Activated naive CD4-positive, alpha-beta T cell treated with anti-CD3 and anti-CD28 coated beads, Interleukin-2, amount 50 U/mL, for 24 hours (primary cell): ENCODE measurements around the gene DOCK2.
"Not testable (repeated sequence)": the region's sequence is repeated elsewhere in the genome, so short reads cannot be mapped to it uniquely, and the experiment has no call there.

Source experiments
- H3K27ac Mint-ChIP-seq: one replicate; pipeline ENCODE4 v1.8.0; 2021; ENCODE audit warnings: mild to moderate bottlenecking, mixed read lengths
- H3K27me3 Mint-ChIP-seq: one replicate; pipeline ENCODE4 v1.8.0; 2021; ENCODE audit warnings: mixed read lengths
- H3K36me3 Mint-ChIP-seq: one replicate; pipeline ENCODE4 v1.8.0; 2021; ENCODE audit warnings: mixed read lengths
- H3K4me1 Mint-ChIP-seq: one replicate; pipeline ENCODE4 v1.8.0; 2021; ENCODE audit warnings: mixed read lengths
- H3K4me3 Mint-ChIP-seq: one replicate; pipeline ENCODE4 v1.8.0; 2021; ENCODE audit warnings: mild to moderate bottlenecking, mixed read lengths
- H3K9me3 Mint-ChIP-seq: one replicate; pipeline ENCODE4 v1.8.0; 2021; ENCODE audit warnings: mixed read lengths

The DOCK2 gene

DNA sequence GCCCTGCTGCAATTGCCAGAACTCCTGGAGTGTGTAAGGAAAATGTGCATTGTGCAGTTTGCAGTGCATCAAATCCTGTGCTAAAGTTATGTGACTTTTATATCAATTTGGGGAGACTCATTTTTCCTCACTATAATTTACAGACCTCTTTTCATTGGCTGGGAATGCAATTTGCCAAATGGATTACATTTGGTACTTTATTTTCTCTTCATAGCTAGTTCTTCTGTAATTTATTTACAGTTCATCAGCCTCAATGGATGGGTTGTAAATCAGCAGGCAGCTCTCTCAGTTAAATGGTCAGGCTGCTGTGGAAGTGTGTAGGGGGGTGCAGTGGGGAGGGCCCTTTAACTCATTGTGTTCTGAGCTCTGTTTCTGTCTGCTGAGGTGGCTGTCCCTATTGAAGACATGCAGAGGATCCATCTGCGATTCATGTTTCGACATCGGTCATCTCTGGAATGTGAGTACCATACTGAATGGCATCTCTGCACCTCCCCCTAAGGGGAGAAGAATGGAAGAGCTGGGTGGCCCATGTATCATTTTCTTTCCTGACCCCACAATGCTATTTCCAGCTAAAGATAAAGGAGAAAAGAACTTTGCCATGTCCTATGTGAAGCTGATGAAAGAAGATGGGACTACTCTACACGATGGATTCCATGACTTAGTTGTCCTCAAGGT, 74.6 kb downstream of the DOCK2 start:
- no peak overlapping the region for H3K27ac Mint-ChIP-seq
- no peaks in the 10 kb centered on the region for H3K9me3 Mint-ChIP-seq
- H3K4me1 Mint-ChIP-seq, result no peaks in the 10 kb centered on the region
- H3K27me3 Mint-ChIP-seq, result no peaks in the 10 kb centered on the region
- no peak overlapping the region for H3K4me3 Mint-ChIP-seq
- H3K36me3 Mint-ChIP-seq, result peaks cover 46% of the 10 kb centered on the region

GRCh38 chr5:169712428-169712827, 75.4 kb downstream of the DOCK2 start:
- no peaks in the 10 kb centered on the region for H3K4me1 Mint-ChIP-seq
- H3K4me3 Mint-ChIP-seq, result no peak overlapping the region
- peaks cover 47% of the 10 kb centered on the region for H3K36me3 Mint-ChIP-seq
- H3K9me3 Mint-ChIP-seq, result no peaks in the 10 kb centered on the region
- no peak overlapping the region for H3K27ac Mint-ChIP-seq
- no peaks in the 10 kb centered on the region for H3K27me3 Mint-ChIP-seq

DNA sequence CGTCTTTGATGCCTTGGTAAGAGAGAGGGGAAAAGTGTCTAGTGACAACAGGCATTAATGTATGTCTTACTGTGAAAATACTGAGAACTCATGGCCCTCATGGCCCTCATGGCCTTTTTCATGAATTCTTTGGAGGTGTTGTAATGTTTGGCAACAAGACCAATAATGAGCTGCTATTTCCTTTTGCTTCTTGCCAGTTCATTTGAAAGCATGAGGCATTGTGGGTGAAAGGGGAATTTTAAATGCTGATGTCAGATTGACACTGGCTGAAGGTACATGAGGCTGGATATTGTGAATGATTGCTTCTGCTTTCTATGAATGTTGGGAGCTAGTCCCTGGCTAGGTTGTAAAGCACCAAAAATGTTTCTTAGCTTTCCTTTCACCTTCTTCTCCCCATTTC, 79.2 kb downstream of the DOCK2 start:
- Mint-ChIP-seq H3K4me3 (no peak overlapping the region), H3K27ac (no peak overlapping the region), H3K36me3 (peaks cover 66% of the 10 kb centered on the region), H3K27me3 (no peaks in the 10 kb centered on the region), H3K9me3 (no peaks in the 10 kb centered on the region), H3K4me1 (no peaks in the 10 kb centered on the region)

- Mint-ChIP-seq H3K4me1 (no peaks in the 10 kb centered on the region), H3K4me3 (no peak overlapping the region), H3K36me3 (peaks cover 66% of the 10 kb centered on the region), H3K27ac (no peak overlapping the region), H3K9me3 (no peaks in the 10 kb centered on the region), H3K27me3 (no peaks in the 10 kb centered on the region)
Observed at GRCh38 chr5:169717288-169717687, 80.2 kb downstream of the DOCK2 start.

GRCh38 chr5:169719360-169720314, 82.6 kb downstream of the DOCK2 start:
- H3K4me1 Mint-ChIP-seq, result no peaks in the 10 kb centered on the region
- H3K27ac Mint-ChIP-seq, result no peak overlapping the region
- no peaks in the 10 kb centered on the region for H3K27me3 Mint-ChIP-seq
- no peaks in the 10 kb centered on the region for H3K9me3 Mint-ChIP-seq
- peaks cover 63% of the 10 kb centered on the region for H3K36me3 Mint-ChIP-seq
- no peak overlapping the region for H3K4me3 Mint-ChIP-seq

- peaks cover 60% of the 10 kb centered on the region for H3K36me3 Mint-ChIP-seq
- H3K9me3 Mint-ChIP-seq, result no peaks in the 10 kb centered on the region
- H3K27me3 Mint-ChIP-seq, result no peaks in the 10 kb centered on the region
- H3K27ac Mint-ChIP-seq, result no peak overlapping the region
- no peak overlapping the region for H3K4me3 Mint-ChIP-seq
- no peaks in the 10 kb centered on the region for H3K4me1 Mint-ChIP-seq
Observed at GRCh38 chr5:169721771-169722170, 84.7 kb downstream of the DOCK2 start.

- H3K36me3 Mint-ChIP-seq, result peaks cover 60% of the 10 kb centered on the region
- H3K27ac Mint-ChIP-seq, result peak overlapping the region; percentile 44
- no peaks in the 10 kb centered on the region for H3K27me3 Mint-ChIP-seq
- no peak overlapping the region for H3K4me3 Mint-ChIP-seq
- no peaks in the 10 kb centered on the region for H3K9me3 Mint-ChIP-seq
- peaks cover 6% of the 10 kb centered on the region for H3K4me1 Mint-ChIP-seq
Observed at GRCh38 chr5:169723103-169723831, 86.2 kb downstream of the DOCK2 start.

- Mint-ChIP-seq H3K27ac (no peak overlapping the region), H3K4me3 (no peak overlapping the region), H3K27me3 (no peaks in the 10 kb centered on the region)
Observed at GRCh38 chr5:169724303-169725087, 87.4 kb downstream of the DOCK2 start.

GRCh38 chr5:169725665-169726064, 88.6 kb downstream of the DOCK2 start:
- peaks cover 12% of the 10 kb centered on the region for H3K4me1 Mint-ChIP-seq
- H3K36me3 Mint-ChIP-seq, result peaks cover 54% of the 10 kb centered on the region
- not testable (repeated sequence) for H3K27me3 Mint-ChIP-seq, H3K27ac Mint-ChIP-seq, H3K4me3 Mint-ChIP-seq, H3K9me3 Mint-ChIP-seq

More at GRCh38 chr5:169724303-169725087, 87.4 kb downstream of the DOCK2 start:
- H3K4me1 Mint-ChIP-seq, result peaks cover 11% of the 10 kb centered on the region
- H3K36me3 Mint-ChIP-seq, result peaks cover 53% of the 10 kb centered on the region
- no peaks in the 10 kb centered on the region for H3K9me3 Mint-ChIP-seq

DNA sequence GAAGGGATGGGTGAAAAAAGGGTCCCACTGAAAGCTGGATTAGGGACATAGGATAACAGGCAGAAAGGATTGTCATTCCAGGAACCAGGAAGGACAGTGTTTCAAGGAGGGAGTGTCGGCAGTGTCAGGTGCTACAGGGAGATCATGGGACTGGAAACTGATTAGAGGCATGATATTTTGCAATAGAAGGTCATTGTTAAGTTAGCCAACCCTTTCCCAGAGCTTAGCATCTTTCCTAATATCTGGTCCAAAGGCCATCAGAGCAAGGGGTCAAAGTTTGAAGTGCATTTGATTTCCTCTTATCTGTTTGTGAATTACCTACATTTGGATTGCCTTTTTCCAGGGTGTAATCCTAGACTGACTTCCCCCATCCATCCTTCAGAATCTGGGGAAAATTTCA, 91.3 kb downstream of the DOCK2 start:
- Mint-ChIP-seq H3K4me3 (no peak overlapping the region), H3K9me3 (no peaks in the 10 kb centered on the region), H3K4me1 (peaks cover 28% of the 10 kb centered on the region), H3K27ac (no peak overlapping the region), H3K36me3 (peaks cover 53% of the 10 kb centered on the region), H3K27me3 (no peaks in the 10 kb centered on the region)

DNA sequence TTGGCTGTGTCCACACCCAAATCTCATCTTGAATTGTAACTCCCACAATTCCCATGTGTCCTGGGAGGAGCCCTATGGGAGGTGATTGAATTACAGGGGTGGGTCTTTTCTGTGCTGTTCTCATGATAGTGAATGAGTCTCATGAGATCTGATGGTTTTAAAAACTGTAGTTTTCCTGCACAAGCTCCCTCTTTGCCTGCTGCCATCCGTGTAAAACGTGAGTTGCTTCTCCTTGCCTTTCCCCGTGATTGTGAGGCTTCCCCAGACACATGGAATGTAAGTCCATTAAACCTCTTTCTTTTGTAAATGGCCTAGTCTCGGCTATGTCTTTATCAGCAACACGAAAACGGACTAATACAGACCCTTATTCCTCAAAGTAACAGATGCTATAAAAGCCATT, 94.1 kb downstream of the DOCK2 start:
- Mint-ChIP-seq H3K36me3 (peaks cover 53% of the 10 kb centered on the region), H3K4me3 (no peak overlapping the region), H3K9me3 (no peaks in the 10 kb centered on the region), H3K27ac (no peak overlapping the region), H3K27me3 (no peaks in the 10 kb centered on the region), H3K4me1 (peaks cover 41% of the 10 kb centered on the region)

- no peaks in the 10 kb centered on the region for H3K9me3 Mint-ChIP-seq
- peaks cover 58% of the 10 kb centered on the region for H3K36me3 Mint-ChIP-seq
- H3K4me1 Mint-ChIP-seq, result peaks cover 39% of the 10 kb centered on the region
- no peak overlapping the region for H3K4me3 Mint-ChIP-seq
- H3K27me3 Mint-ChIP-seq, result no peaks in the 10 kb centered on the region
- no peak overlapping the region for H3K27ac Mint-ChIP-seq
Observed at GRCh38 chr5:169732841-169733240, 95.8 kb downstream of the DOCK2 start.

DNA sequence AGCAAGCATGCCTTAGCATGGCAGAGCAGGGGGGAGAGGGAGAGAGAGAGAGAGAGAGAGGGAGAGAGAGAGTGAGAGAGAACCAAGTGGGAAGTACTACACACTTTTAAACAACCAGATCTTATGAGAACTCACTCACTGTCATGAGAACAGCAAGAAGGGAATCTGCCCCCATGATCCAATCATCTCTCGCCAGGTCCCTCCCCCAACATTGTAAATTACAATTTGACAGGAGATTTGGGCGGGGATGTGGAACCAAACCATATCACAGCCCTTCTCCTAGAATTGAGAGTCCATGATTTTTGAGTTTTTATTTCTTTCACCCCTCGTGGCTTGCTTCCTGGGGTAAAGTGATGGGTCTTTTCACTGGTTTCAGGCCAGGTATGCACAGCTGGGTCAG, 98.8 kb downstream of the DOCK2 start:
- H3K27me3 Mint-ChIP-seq, result no peaks in the 10 kb centered on the region
- no peak overlapping the region for H3K27ac Mint-ChIP-seq
- H3K36me3 Mint-ChIP-seq, result peaks cover 52% of the 10 kb centered on the region
- H3K4me3 Mint-ChIP-seq, result no peak overlapping the region
- no peaks in the 10 kb centered on the region for H3K9me3 Mint-ChIP-seq
- H3K4me1 Mint-ChIP-seq, result peaks cover 29% of the 10 kb centered on the region

- H3K4me3 Mint-ChIP-seq, result no peak overlapping the region
- no peaks in the 10 kb centered on the region for H3K27me3 Mint-ChIP-seq
- peaks cover 52% of the 10 kb centered on the region for H3K36me3 Mint-ChIP-seq
- H3K4me1 Mint-ChIP-seq, result peaks cover 25% of the 10 kb centered on the region
- H3K27ac Mint-ChIP-seq, result no peak overlapping the region
- no peaks in the 10 kb centered on the region for H3K9me3 Mint-ChIP-seq
Observed at GRCh38 chr5:169736653-169737052, 99.6 kb downstream of the DOCK2 start.

- H3K9me3 Mint-ChIP-seq, result no peaks in the 10 kb centered on the region
- no peak overlapping the region for H3K27ac Mint-ChIP-seq
- peaks cover 4% of the 10 kb centered on the region for H3K4me1 Mint-ChIP-seq
- H3K36me3 Mint-ChIP-seq, result peaks cover 31% of the 10 kb centered on the region
- no peaks in the 10 kb centered on the region for H3K27me3 Mint-ChIP-seq
- H3K4me3 Mint-ChIP-seq, result no peak overlapping the region
Observed at GRCh38 chr5:169740435-169740834, 103.4 kb downstream of the DOCK2 start.
